KMS-11 (cell line): ENCODE measurements around the gene MIX23.

ENCODE experiments used
- H2AFZ ChIP-seq: fragments of 200-600 bp; sonication (generic); 2 replicates; pipeline ENCODE4 v1.6.1; 2016; ENCODE audit warnings: antibody characterized with exemption, mixed run types, low read depth
- H3K27ac ChIP-seq: fragments of 200-600 bp; sonication (generic); 2 replicates; pipeline ENCODE4 v1.6.1; 2016; ENCODE audit warnings: mild to moderate bottlenecking, mixed run types
- H3K27me3 ChIP-seq: fragments of 200-600 bp; sonication (generic); 2 replicates; pipeline ENCODE4 v1.6.1; 2017; ENCODE audit warnings: mild to moderate bottlenecking, low read depth, mixed run types, moderate library complexity; ENCODE audit not compliant: insufficient read depth
- H3K36me3 ChIP-seq: fragments of 200-600 bp; sonication (generic); 2 replicates; pipeline ENCODE4 v1.6.1; 2017; ENCODE audit warnings: mild to moderate bottlenecking, mixed run types; ENCODE audit not compliant: insufficient read depth
- H3K4me1 ChIP-seq: fragments of 200-600 bp; sonication (generic); 2 replicates; pipeline ENCODE4 v1.6.1; 2016; ENCODE audit warnings: mild to moderate bottlenecking, low read depth, mixed run types; ENCODE audit not compliant: poor library complexity, severe bottlenecking
- H3K4me2 ChIP-seq: fragments of 200-600 bp; sonication (generic); 2 replicates; pipeline ENCODE4 v1.7.0; 2016; ENCODE audit warnings: mild to moderate bottlenecking, mixed run types
- H3K4me3 ChIP-seq: fragments of 200-600 bp; sonication (generic); IDR thresholded peaks from 2 replicates; pipeline ENCODE4 v1.6.1; 2017; ENCODE audit warnings: low read depth, low read length, mixed read lengths; ENCODE audit not compliant: insufficient read depth
- H3K79me2 ChIP-seq: fragments of 200-600 bp; sonication (generic); 2 replicates; pipeline ENCODE4 v1.6.1; 2016; ENCODE audit warnings: low read depth, mixed run types; ENCODE audit not compliant: insufficient read depth
- H3K9ac ChIP-seq: fragments of 200-600 bp; sonication (generic); 2 replicates; pipeline ENCODE4 v1.6.1; 2016; ENCODE audit warnings: mild to moderate bottlenecking, mixed run types
- H4K20me1 ChIP-seq: fragments of 200-600 bp; sonication (generic); 2 replicates; pipeline ENCODE4 v1.6.1; 2016; ENCODE audit warnings: mild to moderate bottlenecking, mixed run types; ENCODE audit not compliant: insufficient read depth
- TF ChIP-seq, protein P1 (sequence below): fragments of 200-600 bp; sonication (generic); conservative IDR thresholded peaks from 2 replicates; pipeline ENCODE4 v1.6.1; 2017; ENCODE audit warnings: low read depth, mild to moderate bottlenecking, antibody characterized with exemption, low read length, moderate library complexity, mixed read lengths

MIX23 gene

GRCh38 chr3:122353893-122354401, 29.1 kb downstream of the MIX23 start:
- H3K4me3 ChIP-seq = no peak overlapping the region
- H3K4me2 ChIP-seq = no peak overlapping the region
- H3K9ac ChIP-seq = no peak overlapping the region
- H2AFZ ChIP-seq = no peak overlapping the region
- H4K20me1 ChIP-seq = no peaks in the 10 kb centered on the region
- TF ChIP-seq, protein P1, sequence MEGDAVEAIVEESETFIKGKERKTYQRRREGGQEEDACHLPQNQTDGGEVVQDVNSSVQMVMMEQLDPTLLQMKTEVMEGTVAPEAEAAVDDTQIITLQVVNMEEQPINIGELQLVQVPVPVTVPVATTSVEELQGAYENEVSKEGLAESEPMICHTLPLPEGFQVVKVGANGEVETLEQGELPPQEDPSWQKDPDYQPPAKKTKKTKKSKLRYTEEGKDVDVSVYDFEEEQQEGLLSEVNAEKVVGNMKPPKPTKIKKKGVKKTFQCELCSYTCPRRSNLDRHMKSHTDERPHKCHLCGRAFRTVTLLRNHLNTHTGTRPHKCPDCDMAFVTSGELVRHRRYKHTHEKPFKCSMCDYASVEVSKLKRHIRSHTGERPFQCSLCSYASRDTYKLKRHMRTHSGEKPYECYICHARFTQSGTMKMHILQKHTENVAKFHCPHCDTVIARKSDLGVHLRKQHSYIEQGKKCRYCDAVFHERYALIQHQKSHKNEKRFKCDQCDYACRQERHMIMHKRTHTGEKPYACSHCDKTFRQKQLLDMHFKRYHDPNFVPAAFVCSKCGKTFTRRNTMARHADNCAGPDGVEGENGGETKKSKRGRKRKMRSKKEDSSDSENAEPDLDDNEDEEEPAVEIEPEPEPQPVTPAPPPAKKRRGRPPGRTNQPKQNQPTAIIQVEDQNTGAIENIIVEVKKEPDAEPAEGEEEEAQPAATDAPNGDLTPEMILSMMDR = no peak
- no peaks in the 10 kb centered on the region for H3K79me2 ChIP-seq
- no peak overlapping the region for H3K27ac ChIP-seq
- H3K36me3 ChIP-seq = no peaks in the 10 kb centered on the region
- H3K4me1 ChIP-seq = peaks cover 5% of the 10 kb centered on the region
- no peaks in the 10 kb centered on the region for H3K27me3 ChIP-seq

- Histone ChIP-seq H2AFZ (no peak overlapping the region), H3K9ac (no peak overlapping the region), H3K4me3 (no peak overlapping the region), H3K27me3 (no peaks in the 10 kb centered on the region), H3K27ac (no peak overlapping the region), H4K20me1 (no peaks in the 10 kb centered on the region), H3K79me2 (no peaks in the 10 kb centered on the region), H3K36me3 (no peaks in the 10 kb centered on the region), H3K4me2 (no peak overlapping the region), H3K4me1 (no peaks in the 10 kb centered on the region)
- TF ChIP-seq, protein P1 = no peak
Measured at GRCh38 chr3:122353215-122353614, 29.8 kb downstream of the MIX23 start.

- TF ChIP-seq, protein P1 = no peak
- Histone ChIP-seq H3K27ac (no peak overlapping the region), H2AFZ (no peak overlapping the region), H3K79me2 (no peaks in the 10 kb centered on the region), H3K36me3 (no peaks in the 10 kb centered on the region), H3K4me2 (no peak overlapping the region), H4K20me1 (no peaks in the 10 kb centered on the region), H3K27me3 (no peaks in the 10 kb centered on the region), H3K4me1 (no peaks in the 10 kb centered on the region), H3K4me3 (no peak overlapping the region), H3K9ac (no peak overlapping the region)
Measured at GRCh38 chr3:122351612-122352011, 31.4 kb downstream of the MIX23 start.

DNA sequence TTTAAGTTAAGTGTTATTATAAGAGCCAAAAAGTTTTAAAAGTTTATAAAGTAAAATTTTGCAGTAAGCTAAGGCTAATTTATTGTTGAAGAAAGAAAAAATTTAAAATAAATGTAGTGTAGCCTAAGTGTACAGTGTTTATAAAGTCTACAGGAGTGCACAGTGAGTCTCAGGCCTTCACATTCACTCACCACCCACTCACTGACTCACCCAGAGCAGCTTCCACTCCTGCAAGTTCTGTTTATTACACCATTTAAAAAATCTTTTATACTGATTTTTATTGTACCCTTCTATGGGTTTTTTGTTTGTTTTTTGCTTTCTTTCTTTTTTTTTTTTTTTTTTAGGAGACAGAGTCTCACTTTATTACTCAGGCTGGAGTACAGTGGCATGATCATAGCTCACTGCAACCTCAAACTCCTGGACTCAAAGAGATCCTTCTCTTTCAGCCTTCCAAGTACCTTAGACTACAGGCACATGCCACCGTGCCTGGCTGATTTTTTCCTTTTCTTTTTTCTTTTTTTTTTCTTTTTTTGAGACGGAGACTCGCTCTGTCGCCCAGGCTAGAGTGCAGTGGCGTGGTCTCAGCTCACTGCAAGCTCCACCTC, 32.1 kb downstream of the MIX23 start:
- no peak overlapping the region for H3K4me2 ChIP-seq
- H3K36me3 ChIP-seq = no peaks in the 10 kb centered on the region
- H3K79me2 ChIP-seq = no peaks in the 10 kb centered on the region
- no peak overlapping the region for H2AFZ ChIP-seq
- no peaks in the 10 kb centered on the region for H3K4me1 ChIP-seq
- no peaks in the 10 kb centered on the region for H3K27me3 ChIP-seq
- TF ChIP-seq, protein P1 = no peak
- H3K9ac ChIP-seq = no peak overlapping the region
- H3K27ac ChIP-seq = no peak overlapping the region
- no peaks in the 10 kb centered on the region for H4K20me1 ChIP-seq
- no peak overlapping the region for H3K4me3 ChIP-seq
